ENCODE measurements around the gene BRCA1.
"Not testable (repeated sequence)": the region's sequence is repeated elsewhere in the genome, so short reads cannot be mapped to it uniquely, and the experiment has no call there.

Gene BRCA1

GRCh38 chr17:43070257-43070656, 54.9 kb downstream of the BRCA1 start:
- no peak for DNase-seq (ENCODE audit: low read depth in 2 of 2, low spot score in 1 of 2)

- no peak for DNase-seq (ENCODE audit: low read depth in 2 of 2, low spot score in 1 of 2)
Observed at GRCh38 chr17:43069368-43069898, 55.7 kb downstream of the BRCA1 start.

GRCh38 chr17:43068570-43069367, 56.4 kb downstream of the BRCA1 start:
- no peak for DNase-seq (ENCODE audit: low read depth in 2 of 2, low spot score in 1 of 2)

GRCh38 chr17:43062984-43063638, 62.1 kb downstream of the BRCA1 start:
- no peak for DNase-seq (ENCODE audit: low read depth in 2 of 2, low spot score in 1 of 2)

GRCh38 chr17:43056051-43056450, 69.1 kb downstream of the BRCA1 start:
- DNase-seq (ENCODE audit: low read depth in 2 of 2, low spot score in 1 of 2): no peak

- not testable (repeated sequence) for DNase-seq (ENCODE audit: low read depth in 2 of 2, low spot score in 1 of 2)
Observed at GRCh38 chr17:43053008-43053407, 72.2 kb downstream of the BRCA1 start.

- no peak for DNase-seq (ENCODE audit: low read depth in 2 of 2, low spot score in 1 of 2)
Observed at GRCh38 chr17:43051969-43052368, 73.2 kb downstream of the BRCA1 start.

- no peak for DNase-seq (ENCODE audit: low read depth in 2 of 2, low spot score in 1 of 2)
Observed at GRCh38 chr17:43044024-43044423, 81.1 kb downstream of the BRCA1 start.

- DNase-seq (ENCODE audit: low read depth in 2 of 2, low spot score in 1 of 2): no peak
Observed at GRCh38 chr17:43043307-43043706, 81.9 kb downstream of the BRCA1 start.

- no peak for DNase-seq (ENCODE audit: low read depth in 2 of 2, low spot score in 1 of 2)
Observed at GRCh38 chr17:43042025-43042628, 83.0 kb downstream of the BRCA1 start.

GRCh38 chr17:43040655-43041054, 84.5 kb downstream of the BRCA1 start:
- no peak for DNase-seq (ENCODE audit: low read depth in 2 of 2, low spot score in 1 of 2)

GRCh38 chr17:43039646-43040045, 85.5 kb downstream of the BRCA1 start:
- DNase-seq (ENCODE audit: low read depth in 2 of 2, low spot score in 1 of 2): no peak

GRCh38 chr17:43034894-43035293, 90.3 kb downstream of the BRCA1 start:
- no peak for DNase-seq (ENCODE audit: low read depth in 2 of 2, low spot score in 1 of 2)

GRCh38 chr17:43033948-43034881, 90.9 kb downstream of the BRCA1 start:
- no peak for DNase-seq (ENCODE audit: low read depth in 2 of 2, low spot score in 1 of 2)

- no peak for DNase-seq (ENCODE audit: low read depth in 2 of 2, low spot score in 1 of 2)
Observed at GRCh38 chr17:43031666-43032065, 93.5 kb downstream of the BRCA1 start.

GRCh38 chr17:43030137-43030767, 94.9 kb downstream of the BRCA1 start:
- no peak for DNase-seq (ENCODE audit: low read depth in 2 of 2, low spot score in 1 of 2)

GRCh38 chr17:43028221-43028861, 96.8 kb downstream of the BRCA1 start:
- DNase-seq (ENCODE audit: low read depth in 2 of 2, low spot score in 1 of 2): no peak

GRCh38 chr17:43027091-43028032, 97.8 kb downstream of the BRCA1 start:
- no peak for DNase-seq (ENCODE audit: low read depth in 2 of 2, low spot score in 1 of 2)

GRCh38 chr17:43026595-43026994, 98.6 kb downstream of the BRCA1 start:
- no peak for DNase-seq (ENCODE audit: low read depth in 2 of 2, low spot score in 1 of 2)
